Body of pancreas (tissue), 4 donors: ENCODE results near the gene ADAMTS2. TPM values are rescaled to one million over a fixed set of nuclear protein-coding genes. Genes with fewer than 3 reads are reported as not detected.

Experiments
- ATAC-seq: fragments of 150-250 bp; one replicate; pipeline ENCODE4 v1.9.1; 2016
- DNase-seq, 4 donors: peaks; one replicate each; pipeline ENCODE4 v3.0.0-alpha.2; 2019
- H3K27ac ChIP-seq, 4 donors: fragments of 200-600 bp; sonication (generic); 1 replicate in 3 of 4; 2 replicates in 1 of 4; pipeline versions ENCODE4 v1.5.1 to v1.6.1; 2016 to 2019; ENCODE audit warnings: mild to moderate bottlenecking in 1 of 4, mixed read lengths in 1 of 4, moderate library complexity in 1 of 4
- H3K27me3 ChIP-seq, 2 donors: fragments of 200-600 bp; sonication (generic); one replicate each; pipeline ENCODE4 v1.6.0; 2016; ENCODE audit warnings: mild to moderate bottlenecking in 1 of 2
- H3K36me3 ChIP-seq, 2 donors: fragments of 200-600 bp; sonication (generic); replicated peaks in 1 of 2; 2 replicates each; pipeline ENCODE4 v1.5.1; 2016; ENCODE audit warnings: low read depth in 2 of 2; ENCODE audit not compliant: insufficient read depth in 1 of 2
- H3K4me1 ChIP-seq: fragments of 200-600 bp; sonication (generic); one replicate; pipeline ENCODE4 v1.6.0; 2016
- H3K4me3 ChIP-seq, 2 donors: fragments of 200-600 bp; sonication (generic); 1 replicate in 1 of 2; 2 replicates in 1 of 2; pipeline ENCODE4 v1.5.1; 2016 to 2019
- H3K9me3 ChIP-seq, 3 donors: fragments of 200-600 bp; sonication (generic); 1 replicate in 2 of 3; 2 replicates in 1 of 3; pipeline ENCODE4 v1.5.1; 2016
- POLR2A ChIP-seq, 3 donors: fragments of 450-650 bp; IDR thresholded peaks; one replicate each; pipeline ENCODE4 v1.6.1; 2016; ENCODE audit warnings: antibody characterized with exemption in 3 of 3, mild to moderate bottlenecking in 2 of 3
- WGBS, 2 donors: methylation state at CpG; one replicate each; pipeline ENCODE4 v1.1.5; 2017; 5-methylcytosine and 5-hydroxymethylcytosine counted together
- intact Hi-C: fragments of 100-400 bp; cut with DNase I; formaldehyde crosslinking; loops from one replicate; pipeline ENCODE4 v1.15.1; 2023
- total RNA-seq, 2 donors: library from RNA; depleted of rRNA; stranded (reverse); fragments of >200 nt; gene quantifications; one replicate each; pipeline ENCODE4 v1.1.0, GENCODE V29; 2016
- TF ChIP-seq, protein P1 (sequence below), 7 experiments: fragments of 450-650 bp in 4 of 7; fragments of 200-600 bp in 3 of 7; sonication (generic) in 3 of 7; IDR thresholded peaks; one replicate each; pipeline ENCODE4 v1.5.1; 2016 to 2019; ENCODE audit warnings: antibody characterized with exemption in 7 of 7

The ADAMTS2 gene
- total RNA-seq, 2 donors from 2014 or later, result 9.1 to 19.1 TPM

DNA sequence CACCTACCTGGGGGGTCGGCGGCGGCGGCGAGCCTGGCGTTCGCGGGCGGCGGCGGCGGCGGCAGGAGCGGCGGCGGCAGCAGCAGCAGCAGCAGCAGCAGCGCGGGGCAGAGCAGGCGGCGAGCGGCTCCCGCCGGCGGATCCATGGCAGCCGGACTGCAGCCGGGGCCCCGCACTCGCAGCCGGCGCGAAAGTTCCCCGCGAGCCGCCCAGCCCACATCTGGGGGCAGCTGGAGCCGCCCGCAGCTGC, 153 bp downstream of the ADAMTS2 start:
- DNase-seq, result no peak
- H3K36me3 ChIP-seq, result no peaks in the 10 kb centered on the region
- peaks cover 0 to 7% of the 10 kb centered on the region in 2 donors for H3K27me3 ChIP-seq
- TF ChIP-seq POLR2A (IDR thresholded peaks at IDR 0.05), result no peak
- TF ChIP-seq, protein P1, sequence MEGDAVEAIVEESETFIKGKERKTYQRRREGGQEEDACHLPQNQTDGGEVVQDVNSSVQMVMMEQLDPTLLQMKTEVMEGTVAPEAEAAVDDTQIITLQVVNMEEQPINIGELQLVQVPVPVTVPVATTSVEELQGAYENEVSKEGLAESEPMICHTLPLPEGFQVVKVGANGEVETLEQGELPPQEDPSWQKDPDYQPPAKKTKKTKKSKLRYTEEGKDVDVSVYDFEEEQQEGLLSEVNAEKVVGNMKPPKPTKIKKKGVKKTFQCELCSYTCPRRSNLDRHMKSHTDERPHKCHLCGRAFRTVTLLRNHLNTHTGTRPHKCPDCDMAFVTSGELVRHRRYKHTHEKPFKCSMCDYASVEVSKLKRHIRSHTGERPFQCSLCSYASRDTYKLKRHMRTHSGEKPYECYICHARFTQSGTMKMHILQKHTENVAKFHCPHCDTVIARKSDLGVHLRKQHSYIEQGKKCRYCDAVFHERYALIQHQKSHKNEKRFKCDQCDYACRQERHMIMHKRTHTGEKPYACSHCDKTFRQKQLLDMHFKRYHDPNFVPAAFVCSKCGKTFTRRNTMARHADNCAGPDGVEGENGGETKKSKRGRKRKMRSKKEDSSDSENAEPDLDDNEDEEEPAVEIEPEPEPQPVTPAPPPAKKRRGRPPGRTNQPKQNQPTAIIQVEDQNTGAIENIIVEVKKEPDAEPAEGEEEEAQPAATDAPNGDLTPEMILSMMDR (IDR thresholded peaks at IDR 0.05), result no peak
- whole genome bisulfite sequencing, 2 donors, result 0% methylated on average over 23 of the region's 36 CpGs; no CpG with 5 or more reads in 1 of the 2 donors
- H3K4me3 ChIP-seq, result no peak overlapping the region
- peak; percentile 11 for ATAC-seq
- H3K4me1 ChIP-seq, result peaks cover 15% of the 10 kb centered on the region
- intact Hi-C loops, result no loop called here
- H3K27ac ChIP-seq, result no peak overlapping the region
- H3K9me3 ChIP-seq, result no peaks in the 10 kb centered on the region

GRCh38 chr5:179344431-179345182, 654 bp downstream of the ADAMTS2 start:
- peaks cover 15% of the 10 kb centered on the region for H3K4me1 ChIP-seq
- 0 to 1% methylated on average over 1 to 72 of the region's 85 CpGs for WGBS, 2 donors
- H3K9me3 ChIP-seq, result no peaks in the 10 kb centered on the region
- ATAC-seq (peak; percentile 7), DNase-seq (no peak)
- no peaks in the 10 kb centered on the region for H3K36me3 ChIP-seq
- TF ChIP-seq, protein P1 (IDR thresholded peaks at IDR 0.05), result no peak
- no peak for TF ChIP-seq POLR2A (IDR thresholded peaks at IDR 0.05)
- H3K4me3 ChIP-seq, result no peak overlapping the region
- intact Hi-C loops, result no loop called here
- peaks cover 0 to 7% of the 10 kb centered on the region in 2 donors for H3K27me3 ChIP-seq
- H3K27ac ChIP-seq, result no peak overlapping the region

GRCh38 chr5:179343719-179344430, 1.4 kb downstream of the ADAMTS2 start:
- intact Hi-C loops, result no loop called here
- ATAC-seq (no peak), DNase-seq (peak in 1 of 4 donors; percentile 22)
- no peak for TF ChIP-seq POLR2A (IDR thresholded peaks at IDR 0.05)
- TF ChIP-seq, protein P1 (IDR thresholded peaks at IDR 0.05), result peak in 3 of 7 experiments; percentile 3 to 24 (median 12)
- no peak overlapping the region for H3K27ac ChIP-seq
- H3K4me3 ChIP-seq, result no peak overlapping the region
- H3K27me3 ChIP-seq, result peaks cover 0 to 7% of the 10 kb centered on the region in 2 donors
- H3K36me3 ChIP-seq, result no peaks in the 10 kb centered on the region
- no peaks in the 10 kb centered on the region for H3K9me3 ChIP-seq
- 0 to 2% methylated on average over 6 to 61 of the region's 63 CpGs for WGBS, 2 donors
- peaks cover 15% of the 10 kb centered on the region for H3K4me1 ChIP-seq

DNA sequence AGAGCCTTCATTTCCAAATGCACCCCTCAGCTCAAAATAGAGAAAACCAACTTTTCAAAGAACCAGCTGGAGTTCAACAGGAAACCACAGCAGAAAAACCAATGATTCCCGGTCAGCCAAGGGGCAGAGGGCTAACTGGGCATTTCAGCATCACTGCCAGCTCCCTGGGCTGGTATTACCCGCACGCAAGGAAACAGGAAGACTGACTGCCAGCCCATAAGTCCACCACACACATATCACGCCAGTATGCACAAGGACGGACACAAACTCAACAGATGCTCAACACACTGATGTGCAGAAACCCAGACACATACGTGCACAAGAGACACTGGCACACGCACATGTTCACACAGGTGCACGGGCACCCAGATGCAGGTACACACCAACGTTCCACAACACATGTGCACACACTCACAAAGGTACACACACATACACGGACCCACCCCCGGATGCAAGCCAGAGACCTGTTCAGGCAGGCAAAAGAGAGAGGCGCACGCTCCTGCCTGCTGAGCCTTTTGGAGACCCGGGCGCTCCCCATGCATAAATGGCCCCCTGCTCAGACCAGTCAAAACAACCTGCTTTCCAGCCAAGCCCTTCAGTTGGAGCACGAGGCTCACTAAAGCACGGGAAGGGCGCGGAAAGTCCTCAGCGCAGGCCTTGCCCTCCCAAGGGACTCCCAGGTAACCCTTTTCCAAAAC, 2.1 kb downstream of the ADAMTS2 start:
- no peaks in the 10 kb centered on the region for H3K9me3 ChIP-seq
- DNase-seq (no peak), ATAC-seq (no peak)
- no peak overlapping the region for H3K4me3 ChIP-seq
- H3K36me3 ChIP-seq, result no peaks in the 10 kb centered on the region
- TF ChIP-seq, protein P1 (IDR thresholded peaks at IDR 0.05), result no peak
- TF ChIP-seq POLR2A (IDR thresholded peaks at IDR 0.05), result no peak
- H3K27me3 ChIP-seq, result peaks cover 0 to 7% of the 10 kb centered on the region in 2 donors
- intact Hi-C loops, result no loop called here
- 14% methylated on average over 20 of the region's 20 CpGs; no CpG with 5 or more reads in 1 of the 2 donors for WGBS, 2 donors
- H3K4me1 ChIP-seq, result peaks cover 15% of the 10 kb centered on the region
- H3K27ac ChIP-seq, result no peak overlapping the region
